Activated naive CD8-positive, alpha-beta T cell treated with anti-CD3 and anti-CD28 coated beads, Interleukin-2, amount 10 ng/mL, durations not matched to agents 7 days and 5 days (primary cell): ENCODE data around the gene DCBLD2. TPM values are rescaled to one million over a fixed set of nuclear protein-coding genes. Genes with fewer than 3 reads are reported as not detected.

Source experiments
- ATAC-seq: fragments of 150-1000 bp; cut with Tn5 transposase; one replicate; pipeline ENCODE4 v1.10.0; 2021; ENCODE audit warnings: low read depth, moderate library complexity
- POLR2A ChIA-PET: fragments of 350-600 bp; sonication (Branson Sonifier 250); formaldehyde crosslinking; loops from one replicate; lab custom pipeline; 2021; ENCODE audit warnings: antibody characterized with exemption; lab: Charles Lee
- DNase-seq: peaks from one replicate; pipeline ENCODE4 v3.0.0; 2021
- H3K27ac Mint-ChIP-seq: one replicate; pipeline ENCODE4 v1.8.0; 2022; ENCODE audit warnings: mild to moderate bottlenecking, mixed read lengths
- H3K27me3 Mint-ChIP-seq: one replicate; pipeline ENCODE4 v1.8.0; 2022; ENCODE audit warnings: mild to moderate bottlenecking, moderate library complexity, mixed read lengths
- H3K36me3 Mint-ChIP-seq: one replicate; pipeline ENCODE4 v1.8.0; 2021; ENCODE audit warnings: mild to moderate bottlenecking, mixed read lengths
- H3K4me1 Mint-ChIP-seq: one replicate; pipeline ENCODE4 v1.8.0; 2021; ENCODE audit warnings: mixed read lengths
- H3K4me3 Mint-ChIP-seq: one replicate; pipeline ENCODE4 v1.8.0; 2022; ENCODE audit warnings: mild to moderate bottlenecking, moderate library complexity, mixed read lengths
- H3K9me3 Mint-ChIP-seq: one replicate; pipeline ENCODE4 v1.8.0; 2021; ENCODE audit warnings: mixed read lengths
- total RNA-seq, 2 experiments: library from RNA; stranded (reverse); gene quantifications; one replicate each; pipeline ENCODE4 v1.2.3, GENCODE V29; 2021

The DCBLD2 gene
- total RNA-seq, 2 experiments from 2014 or later = 0.82 to 1.2 TPM

- no peaks in the 10 kb centered on the region for H3K36me3 Mint-ChIP-seq
- H3K27me3 Mint-ChIP-seq = peaks cover 16% of the 10 kb centered on the region
- no peak for DNase-seq
- no peak overlapping the region for H3K4me3 Mint-ChIP-seq
- ATAC-seq = no peak
- H3K9me3 Mint-ChIP-seq = no peaks in the 10 kb centered on the region
- no peak overlapping the region for H3K27ac Mint-ChIP-seq
- no peaks in the 10 kb centered on the region for H3K4me1 Mint-ChIP-seq
- POLR2A ChIA-PET = no interaction called here
Observed at GRCh38 chr3:98750276-98750919, 151.1 kb downstream of the DCBLD2 start.

GRCh38 chr3:98746882-98747281 lies 154.6 kb downstream of the DCBLD2 start:
- no peaks in the 10 kb centered on the region for H3K4me1 Mint-ChIP-seq
- no peak for DNase-seq

GRCh38 chr3:98746122-98746521 lies 155.4 kb downstream of the DCBLD2 start:
- DNase-seq = no peak

More at GRCh38 chr3:98746882-98747281, 154.6 kb downstream of the DCBLD2 start:
- no peak overlapping the region for H3K27ac Mint-ChIP-seq
- peaks cover 14% of the 10 kb centered on the region for H3K27me3 Mint-ChIP-seq
- H3K4me3 Mint-ChIP-seq = no peak overlapping the region
- H3K36me3 Mint-ChIP-seq = no peaks in the 10 kb centered on the region
- H3K9me3 Mint-ChIP-seq = no peaks in the 10 kb centered on the region
- POLR2A ChIA-PET = no interaction called here
- no peak for ATAC-seq

More at GRCh38 chr3:98746122-98746521, 155.4 kb downstream of the DCBLD2 start:
- H3K27me3 Mint-ChIP-seq = peaks cover 11% of the 10 kb centered on the region
- H3K36me3 Mint-ChIP-seq = no peaks in the 10 kb centered on the region
- ATAC-seq = no peak
- H3K4me3 Mint-ChIP-seq = no peak overlapping the region
- no peak overlapping the region for H3K27ac Mint-ChIP-seq
- POLR2A ChIA-PET = no interaction called here
- no peaks in the 10 kb centered on the region for H3K9me3 Mint-ChIP-seq
- no peaks in the 10 kb centered on the region for H3K4me1 Mint-ChIP-seq

Other genes starting within 250 kb of the DCBLD2 start
- gene ST3GAL6, start 138.4 kb downstream of the DCBLD2 start, total RNA-seq = under 1 TPM; 0.62 to 0.69 TPM